Fibroblast of pulmonary artery (primary cell): ENCODE data around the gene AP1B1.

Experiments
- DNase-seq: peaks from one replicate; pipeline ENCODE4 v3.0.0-alpha.2; 2010; ENCODE audit warnings: low read depth
- H3K4me3 ChIP-seq: replicated peaks from 2 replicates; pipeline ENCODE4 v1.5.1; 2011; ENCODE audit warnings: low read depth, mild to moderate bottlenecking, control low read depth, low read length, moderate library complexity
- TF ChIP-seq, protein P1 (sequence below): IDR thresholded peaks from 2 replicates; pipeline ENCODE4 v1.5.1; 2011; ENCODE audit warnings: mild to moderate bottlenecking, control low read depth, low read length, inconsistent platforms; ENCODE audit errors: missing control alignments

Gene AP1B1

DNA sequence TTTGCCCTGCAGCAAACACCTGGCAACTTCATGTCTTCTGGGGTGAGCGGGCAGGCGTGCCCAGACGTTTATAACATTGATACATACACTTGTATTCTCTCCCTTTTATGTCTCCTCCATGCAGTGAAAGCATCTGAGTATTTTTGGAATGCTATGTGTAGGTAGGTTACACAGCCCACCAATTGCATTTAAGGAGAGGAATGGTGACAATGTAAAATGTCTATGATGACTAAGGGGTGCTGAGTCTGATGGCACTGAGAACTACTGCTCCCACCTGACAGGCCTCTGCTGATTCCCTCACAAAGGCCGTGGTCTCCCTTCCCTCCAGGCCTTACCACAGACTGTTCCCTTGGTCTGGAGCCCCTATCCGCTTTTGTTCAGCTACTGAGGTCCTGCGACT is 50.0 kb downstream of the AP1B1 start:
- TF ChIP-seq, protein P1, sequence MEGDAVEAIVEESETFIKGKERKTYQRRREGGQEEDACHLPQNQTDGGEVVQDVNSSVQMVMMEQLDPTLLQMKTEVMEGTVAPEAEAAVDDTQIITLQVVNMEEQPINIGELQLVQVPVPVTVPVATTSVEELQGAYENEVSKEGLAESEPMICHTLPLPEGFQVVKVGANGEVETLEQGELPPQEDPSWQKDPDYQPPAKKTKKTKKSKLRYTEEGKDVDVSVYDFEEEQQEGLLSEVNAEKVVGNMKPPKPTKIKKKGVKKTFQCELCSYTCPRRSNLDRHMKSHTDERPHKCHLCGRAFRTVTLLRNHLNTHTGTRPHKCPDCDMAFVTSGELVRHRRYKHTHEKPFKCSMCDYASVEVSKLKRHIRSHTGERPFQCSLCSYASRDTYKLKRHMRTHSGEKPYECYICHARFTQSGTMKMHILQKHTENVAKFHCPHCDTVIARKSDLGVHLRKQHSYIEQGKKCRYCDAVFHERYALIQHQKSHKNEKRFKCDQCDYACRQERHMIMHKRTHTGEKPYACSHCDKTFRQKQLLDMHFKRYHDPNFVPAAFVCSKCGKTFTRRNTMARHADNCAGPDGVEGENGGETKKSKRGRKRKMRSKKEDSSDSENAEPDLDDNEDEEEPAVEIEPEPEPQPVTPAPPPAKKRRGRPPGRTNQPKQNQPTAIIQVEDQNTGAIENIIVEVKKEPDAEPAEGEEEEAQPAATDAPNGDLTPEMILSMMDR = no peak
- H3K4me3 ChIP-seq = no peak overlapping the region
- no peak for DNase-seq

DNA sequence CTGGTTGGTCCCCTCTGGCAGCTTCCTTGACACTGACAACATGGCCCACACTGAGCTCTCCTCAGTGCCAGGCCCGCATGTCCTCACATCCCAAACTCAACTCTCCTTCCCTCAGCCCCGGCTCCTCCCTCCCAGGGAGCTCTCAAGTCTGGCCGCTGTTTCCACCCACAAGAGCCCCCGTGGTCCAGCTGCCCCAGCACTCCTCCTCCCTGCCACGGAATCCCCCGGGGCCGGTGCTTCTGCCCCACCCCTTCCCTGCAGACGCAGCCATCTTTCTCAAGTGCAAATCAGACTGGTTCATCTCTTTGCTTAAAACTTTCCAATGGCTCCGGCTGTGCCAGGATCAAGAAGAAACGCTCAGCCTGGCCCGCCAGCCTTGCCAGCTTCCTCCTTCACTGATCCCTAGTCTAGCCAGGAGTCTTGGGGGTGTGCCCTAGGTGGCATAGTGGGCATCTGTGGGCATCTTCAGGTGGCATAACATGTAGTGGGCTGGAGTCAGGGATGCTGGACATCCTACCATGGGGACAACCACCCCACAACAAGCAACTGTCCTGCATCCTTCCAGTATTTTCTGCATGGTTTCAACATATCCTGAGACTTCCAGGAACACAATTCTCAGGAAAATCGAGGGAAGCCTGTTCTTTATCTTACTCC is 50.6 kb downstream of the AP1B1 start:
- TF ChIP-seq, protein P1 = no peak
- no peak overlapping the region for H3K4me3 ChIP-seq
- no peak for DNase-seq

DNA sequence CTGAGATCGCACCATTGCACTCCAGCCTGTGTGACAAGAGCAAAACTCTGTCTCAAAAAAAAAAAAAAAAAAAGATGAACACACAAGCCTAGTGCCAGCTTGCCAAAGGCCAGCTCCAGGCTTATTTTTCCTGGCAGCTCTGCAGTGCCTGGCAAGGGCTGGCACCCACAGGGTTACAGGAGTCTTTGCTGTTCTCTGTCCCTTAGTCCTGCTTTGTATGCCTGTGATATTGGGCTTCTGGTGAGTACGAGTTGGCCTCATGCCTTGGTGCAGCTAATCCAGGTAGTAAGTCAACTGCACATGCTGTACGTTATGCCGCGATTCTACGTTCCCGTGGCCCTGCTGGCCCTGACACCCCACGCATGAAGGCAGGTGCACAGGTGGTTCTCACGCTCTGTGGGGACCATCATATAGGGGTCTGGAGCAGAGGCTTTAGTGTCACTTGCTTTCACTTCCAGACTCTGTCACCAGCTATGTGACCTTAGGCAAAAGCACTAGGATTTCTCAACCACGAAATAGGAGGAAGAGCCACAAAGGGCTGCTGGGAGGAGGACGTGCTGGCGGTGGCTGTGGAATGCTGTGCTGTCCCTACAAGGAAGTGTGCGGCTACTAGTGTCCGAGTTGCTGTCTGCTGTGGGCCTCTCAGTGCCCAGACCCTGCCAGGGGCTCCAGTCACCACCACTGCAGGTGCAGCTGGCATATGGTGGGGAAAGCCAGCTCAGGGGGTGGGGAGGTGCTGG is 51.4 kb downstream of the AP1B1 start:
- no peak for DNase-seq
- no peak overlapping the region for H3K4me3 ChIP-seq
- TF ChIP-seq, protein P1 = no peak

DNA sequence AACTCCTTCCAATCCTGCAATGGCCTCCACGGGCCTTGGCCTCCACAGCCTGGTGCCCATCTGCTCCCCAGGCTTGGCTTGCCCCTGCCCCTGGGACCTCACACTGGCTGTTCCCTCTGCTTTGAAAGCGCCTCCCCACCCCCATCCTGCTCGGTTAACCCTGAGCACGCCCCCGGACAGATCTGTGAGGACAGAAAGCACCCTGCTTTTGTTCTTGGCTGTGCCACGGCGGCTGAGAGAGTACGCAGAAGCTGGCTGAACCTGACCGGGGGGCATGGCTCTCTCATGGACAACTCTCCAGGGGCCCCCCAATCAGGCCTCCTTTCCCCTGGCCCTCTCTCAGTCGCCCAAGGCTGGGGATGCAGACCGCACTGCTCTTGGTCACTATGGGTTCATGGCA is 52.7 kb downstream of the AP1B1 start:
- DNase-seq = no peak
- H3K4me3 ChIP-seq = no peak overlapping the region
- TF ChIP-seq, protein P1 = no peak

DNA sequence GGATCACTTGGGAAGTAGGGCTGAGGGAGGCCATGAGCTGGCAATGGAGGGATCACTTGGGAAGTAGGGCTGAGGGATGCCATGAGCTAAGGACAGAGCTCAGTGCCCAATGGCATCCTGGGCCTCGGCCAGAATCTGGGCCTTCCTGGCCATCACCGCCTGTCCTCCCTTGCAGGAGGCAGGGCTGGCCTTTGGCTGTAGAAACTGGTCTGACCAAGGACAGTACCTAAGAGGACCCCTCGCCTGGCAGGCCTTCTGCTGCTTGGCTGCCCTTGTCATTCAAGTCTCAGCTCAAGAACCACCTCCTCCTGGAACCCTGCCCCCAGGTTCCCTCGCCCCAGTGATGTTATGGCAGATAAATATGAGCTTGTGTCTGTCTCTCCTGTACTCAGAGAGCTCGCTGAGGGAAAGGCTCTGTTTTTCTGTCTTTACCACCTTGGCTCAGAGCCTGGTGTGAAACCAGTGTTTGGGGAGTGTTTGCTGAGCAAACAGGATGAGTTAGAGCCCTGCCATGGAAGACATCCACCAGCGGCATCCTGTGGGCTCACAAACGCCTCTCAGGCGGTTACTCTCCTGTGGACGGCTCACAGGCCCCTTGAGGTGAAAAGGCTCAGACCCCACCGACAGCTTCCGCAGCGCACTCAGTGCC is 53.5 kb downstream of the AP1B1 start:
- DNase-seq = no peak
- TF ChIP-seq, protein P1 = no peak
- H3K4me3 ChIP-seq = no peak overlapping the region

DNA sequence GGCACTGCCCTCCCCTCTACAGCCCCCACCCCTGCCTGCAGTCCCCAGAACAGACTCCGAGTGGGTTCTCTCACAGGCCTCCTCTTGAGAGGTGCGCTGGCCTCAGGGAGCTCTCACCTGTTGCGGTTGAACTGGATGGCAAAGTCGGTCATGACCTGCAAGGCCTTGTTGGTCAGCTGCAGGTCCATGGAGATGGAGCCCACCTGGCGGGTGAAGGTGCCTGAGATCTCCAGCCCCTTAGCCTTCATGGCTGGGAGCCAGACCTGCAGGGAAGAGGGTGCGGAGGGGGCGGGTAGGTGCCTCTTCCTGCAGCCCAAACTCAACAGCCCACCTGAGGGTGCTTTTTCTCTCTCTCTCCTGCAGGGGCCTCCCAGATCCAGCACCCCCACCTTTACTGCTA is 54.2 kb downstream of the AP1B1 start:
- no peak overlapping the region for H3K4me3 ChIP-seq
- no peak for DNase-seq
- TF ChIP-seq, protein P1 = no peak
